A673 (cell line): ENCODE measurements around the gene UTP25. TPM values are rescaled to one million over a fixed set of nuclear protein-coding genes. Genes with fewer than 3 reads are reported as not detected.
"Not testable (repeated sequence)": the region's sequence is repeated elsewhere in the genome, so short reads cannot be mapped to it uniquely, and the experiment has no call there.

ENCODE experiments used
- BruUV-seq: library from RNA; stranded (reverse); fragments of 400-500 nt; replicated peaks from 2 replicates; lab custom pipeline; 2021; lab: Mats Ljungman, UMichigan
- CTCF ChIA-PET: fragments of 300-600 bp; sonication (Branson Sonifier 250); formaldehyde crosslinking; loops from one replicate; lab custom pipeline; 2022; ENCODE audit warnings: antibody characterized with exemption; lab: Charles Lee
- POLR2A ChIA-PET: fragments of 300-600 bp; sonication (Branson Sonifier 250); formaldehyde crosslinking; loops from one replicate; lab custom pipeline; 2022; ENCODE audit warnings: antibody characterized with exemption; ENCODE audit not compliant: low non-redundant PET; lab: Charles Lee
- DNase-seq: peaks from one replicate; pipeline ENCODE4 v3.0.0-alpha.2; 2015; ENCODE audit warnings: low spot score
- H3K27ac ChIP-seq: fragments of 200-600 bp; sonication (generic); 2 replicates; pipeline ENCODE4 v1.5.1; 2016; ENCODE audit warnings: mixed run types, low read depth, mild to moderate bottlenecking, mixed read lengths, antibody characterized with exemption, low read length; ENCODE audit not compliant: poor library complexity, severe bottlenecking
- H3K27me3 ChIP-seq: fragments of 200-600 bp; sonication (generic); replicated peaks from 2 replicates; pipeline ENCODE4 v1.6.1; 2017; ENCODE audit warnings: mixed run types, low read depth, mild to moderate bottlenecking, mixed read lengths, antibody characterized with exemption, low read length; ENCODE audit not compliant: insufficient read depth, poor library complexity
- H3K36me3 ChIP-seq: fragments of 200-600 bp; sonication (generic); 2 replicates; pipeline ENCODE4 v1.6.1; 2016; ENCODE audit warnings: mixed run types, mild to moderate bottlenecking, mixed read lengths, antibody characterized with exemption, low read length; ENCODE audit not compliant: insufficient read depth, poor library complexity, severe bottlenecking
- H3K4me1 ChIP-seq: fragments of 200-600 bp; sonication (generic); 2 replicates; pipeline ENCODE4 v1.6.1; 2017; ENCODE audit warnings: mixed run types, mild to moderate bottlenecking, mixed read lengths, antibody characterized with exemption, low read length; ENCODE audit not compliant: insufficient read depth, poor library complexity, severe bottlenecking
- H3K4me3 ChIP-seq: fragments of 200-600 bp; sonication (generic); 2 replicates; pipeline ENCODE4 v1.5.1; 2016; ENCODE audit warnings: low read depth, mixed run types, mild to moderate bottlenecking, mixed read lengths, low read length; ENCODE audit not compliant: poor library complexity, severe bottlenecking
- H3K9me3 ChIP-seq: fragments of 200-600 bp; sonication (generic); 2 replicates; pipeline ENCODE4 v1.6.1; 2016; ENCODE audit warnings: mixed run types, low read depth, mild to moderate bottlenecking, mixed read lengths, antibody characterized with exemption, low read length; ENCODE audit not compliant: poor library complexity, severe bottlenecking
- EZH2 ChIP-seq: fragments of 200-600 bp; sonication (generic); IDR thresholded peaks from 2 replicates; pipeline ENCODE4 v1.6.1; 2017; ENCODE audit warnings: borderline replicate concordance, low read depth, mild to moderate bottlenecking, mixed read lengths, antibody characterized with exemption, low read length; ENCODE audit not compliant: poor library complexity, severe bottlenecking
- intact Hi-C: fragments of 100-400 bp; cut with micrococcal nuclease; formaldehyde crosslinking; loops from one replicate; pipeline ENCODE4 v1.10.0; 2022; ENCODE audit not compliant: unreplicated experiment
- total RNA-seq: library from RNA; stranded (reverse); gene quantifications from 2 replicates; pipeline ENCODE4 v1.2.3, GENCODE V29; 2021
- TF ChIP-seq, protein P1 (sequence below): fragments of 300-800, 200-600 bp; sonication (generic); conservative IDR thresholded peaks from 2 replicates; pipeline ENCODE4 v1.5.1; 2017; ENCODE audit warnings: low read depth, mild to moderate bottlenecking, antibody characterized with exemption, low read length, moderate library complexity, mixed read lengths

Gene UTP25
- total RNA-seq, 1 experiment from 2014 or later = 11.5 TPM

- Histone ChIP-seq H3K9me3 (no peaks in the 10 kb centered on the region), H3K4me1 (no peaks in the 10 kb centered on the region), H3K27me3 (peaks cover 32% of the 10 kb centered on the region), H3K36me3 (no peaks in the 10 kb centered on the region), H3K4me3 (no peak overlapping the region), H3K27ac (no peak overlapping the region)
- DNase-seq = no peak
- TF ChIP-seq EZH2 = no peak
- TF ChIP-seq, protein P1, sequence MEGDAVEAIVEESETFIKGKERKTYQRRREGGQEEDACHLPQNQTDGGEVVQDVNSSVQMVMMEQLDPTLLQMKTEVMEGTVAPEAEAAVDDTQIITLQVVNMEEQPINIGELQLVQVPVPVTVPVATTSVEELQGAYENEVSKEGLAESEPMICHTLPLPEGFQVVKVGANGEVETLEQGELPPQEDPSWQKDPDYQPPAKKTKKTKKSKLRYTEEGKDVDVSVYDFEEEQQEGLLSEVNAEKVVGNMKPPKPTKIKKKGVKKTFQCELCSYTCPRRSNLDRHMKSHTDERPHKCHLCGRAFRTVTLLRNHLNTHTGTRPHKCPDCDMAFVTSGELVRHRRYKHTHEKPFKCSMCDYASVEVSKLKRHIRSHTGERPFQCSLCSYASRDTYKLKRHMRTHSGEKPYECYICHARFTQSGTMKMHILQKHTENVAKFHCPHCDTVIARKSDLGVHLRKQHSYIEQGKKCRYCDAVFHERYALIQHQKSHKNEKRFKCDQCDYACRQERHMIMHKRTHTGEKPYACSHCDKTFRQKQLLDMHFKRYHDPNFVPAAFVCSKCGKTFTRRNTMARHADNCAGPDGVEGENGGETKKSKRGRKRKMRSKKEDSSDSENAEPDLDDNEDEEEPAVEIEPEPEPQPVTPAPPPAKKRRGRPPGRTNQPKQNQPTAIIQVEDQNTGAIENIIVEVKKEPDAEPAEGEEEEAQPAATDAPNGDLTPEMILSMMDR = no peak
- CTCF ChIA-PET = interaction anchor here (0.8 to 1.3 kb wide), 2 partner anchors 32 to 221 kb away, joined by 3 to 4 read pairs; no protein-coding TSS in a partner anchor
- POLR2A ChIA-PET = no interaction called here
- intact Hi-C loops = no loop called here
- no TSS peak for BruUV-seq
Measured at GRCh38 chr1:209790286-209791193, 37.2 kb upstream of the UTP25 start.

GRCh38 chr1:209791920-209792319 is 35.9 kb upstream of the UTP25 start:
- H3K27me3 ChIP-seq = peaks cover 32% of the 10 kb centered on the region
- no peaks in the 10 kb centered on the region for H3K4me1 ChIP-seq
- intact Hi-C loops = no loop called here
- no peaks in the 10 kb centered on the region for H3K9me3 ChIP-seq
- H3K4me3 ChIP-seq = no peak overlapping the region
- DNase-seq = no peak
- H3K27ac ChIP-seq = no peak overlapping the region
- no TSS peak for BruUV-seq
- CTCF ChIA-PET = no interaction called here
- TF ChIP-seq EZH2 = no peak
- TF ChIP-seq, protein P1 = no peak
- H3K36me3 ChIP-seq = no peaks in the 10 kb centered on the region
- POLR2A ChIA-PET = no interaction called here

DNA sequence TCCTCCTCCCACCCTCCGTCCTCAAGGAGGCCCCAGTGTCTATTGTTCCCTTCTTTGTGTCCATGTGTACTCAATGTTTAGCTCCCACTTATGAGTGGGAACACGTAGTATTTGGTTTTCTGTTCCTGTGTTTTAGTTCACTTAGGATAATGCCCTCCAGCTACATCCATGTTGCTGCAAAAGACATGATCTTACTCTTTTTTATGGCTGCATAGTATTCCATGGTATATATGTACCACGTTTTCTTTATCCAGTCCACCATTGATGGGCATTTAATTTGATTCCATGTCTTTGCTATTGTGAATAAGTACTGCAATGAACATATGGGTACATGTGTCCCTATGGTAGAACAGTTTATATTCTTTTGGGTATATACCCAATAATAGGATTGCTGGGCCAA is 34.1 kb upstream of the UTP25 start:
- H3K27ac ChIP-seq, H3K4me3 ChIP-seq, DNase-seq, H3K9me3 ChIP-seq, BruUV-seq, POLR2A ChIA-PET, intact Hi-C loops, CTCF ChIA-PET, H3K36me3 ChIP-seq, H3K4me1 ChIP-seq: not testable (repeated sequence)
- peaks cover 24% of the 10 kb centered on the region for H3K27me3 ChIP-seq
